ENCODE measurements around the gene SNAPC2. TPM values are rescaled to one million over a fixed set of nuclear protein-coding genes. Genes with fewer than 3 reads are reported as not detected.
"Not testable (repeated sequence)": the region's sequence is repeated elsewhere in the genome, so short reads cannot be mapped to it uniquely, and the experiment has no call there.

The SNAPC2 gene
- polyA plus RNA-seq, 4 donors = 14.5 to 24.6 (median 16.6) TPM

- peak; percentile 88 to 94 (median 93) for DNase-seq (ENCODE audit: low read depth in 4 of 4, low spot score in 3 of 4)
These were observed 572 bp downstream of the SNAPC2 start for GRCh38 chr19:7920519-7921301.

- DNase-seq (ENCODE audit: low read depth in 4 of 4, low spot score in 3 of 4) = no peak
These were observed 1.3 kb downstream of the SNAPC2 start for GRCh38 chr19:7921302-7921966.

DNA sequence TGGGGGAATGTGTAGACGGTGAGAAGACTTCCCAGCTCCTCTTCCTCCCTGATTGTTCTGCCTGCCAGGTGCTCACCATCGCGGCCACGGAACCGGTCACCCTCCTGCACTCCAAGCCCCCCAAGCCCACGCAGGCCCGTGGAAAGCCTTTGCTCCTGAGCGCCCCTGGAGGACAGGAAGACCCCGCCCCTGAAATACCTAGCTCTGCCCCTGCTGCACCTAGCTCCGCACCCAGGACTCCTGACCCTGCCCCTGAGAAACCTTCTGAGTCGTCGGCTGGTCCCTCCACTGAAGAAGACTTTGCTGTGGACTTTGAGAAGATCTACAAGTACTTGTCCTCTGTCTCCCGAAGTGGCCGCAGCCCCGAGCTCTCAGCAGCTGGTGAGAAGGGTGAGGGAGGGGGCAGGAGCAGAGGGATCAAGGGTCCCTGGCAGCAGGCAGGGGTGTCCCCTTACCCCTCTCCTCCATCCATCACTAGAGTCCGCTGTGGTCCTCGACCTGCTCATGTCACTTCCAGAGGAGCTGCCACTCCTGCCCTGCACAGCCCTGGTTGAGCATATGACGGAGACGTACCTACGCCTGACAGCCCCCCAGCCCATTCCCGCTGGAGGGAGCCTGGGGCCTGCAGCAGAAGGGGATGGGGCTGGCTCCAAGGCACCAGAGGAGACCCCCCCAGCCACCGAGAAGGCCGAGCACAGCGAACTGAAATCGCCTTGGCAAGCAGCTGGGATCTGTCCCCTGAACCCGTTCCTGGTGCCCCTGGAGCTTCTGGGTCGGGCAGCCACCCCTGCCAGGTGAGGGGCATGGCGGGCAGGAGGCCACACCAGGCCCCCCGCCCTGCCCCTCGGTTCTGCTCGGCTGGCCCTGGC is 2.1 kb downstream of the SNAPC2 start:
- no peak for DNase-seq (ENCODE audit: low read depth in 4 of 4, low spot score in 3 of 4)

DNA sequence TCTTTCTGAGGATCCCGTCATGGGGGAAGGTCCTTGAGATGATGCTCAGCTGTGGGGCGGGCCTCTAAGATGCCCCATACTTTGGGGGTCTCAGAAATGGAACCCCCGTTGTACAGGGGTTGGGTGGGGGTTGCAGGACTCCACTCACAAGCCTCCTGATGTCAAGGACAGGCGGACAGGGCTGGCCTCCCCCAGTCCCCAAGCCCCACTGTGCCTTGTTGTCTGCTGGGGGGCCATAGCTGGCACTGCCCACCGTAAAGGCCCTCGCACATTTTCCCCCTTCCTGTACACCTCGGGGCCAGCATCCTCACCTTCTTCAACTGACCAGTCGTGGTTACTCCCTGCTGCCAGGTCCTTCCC is 2.7 kb downstream of the SNAPC2 start:
- no peak for DNase-seq (ENCODE audit: low read depth in 4 of 4, low spot score in 3 of 4)

GRCh38 chr19:7923295-7924191 is 3.4 kb downstream of the SNAPC2 start:
- no peak for DNase-seq (ENCODE audit: low read depth in 4 of 4, low spot score in 3 of 4)

DNA sequence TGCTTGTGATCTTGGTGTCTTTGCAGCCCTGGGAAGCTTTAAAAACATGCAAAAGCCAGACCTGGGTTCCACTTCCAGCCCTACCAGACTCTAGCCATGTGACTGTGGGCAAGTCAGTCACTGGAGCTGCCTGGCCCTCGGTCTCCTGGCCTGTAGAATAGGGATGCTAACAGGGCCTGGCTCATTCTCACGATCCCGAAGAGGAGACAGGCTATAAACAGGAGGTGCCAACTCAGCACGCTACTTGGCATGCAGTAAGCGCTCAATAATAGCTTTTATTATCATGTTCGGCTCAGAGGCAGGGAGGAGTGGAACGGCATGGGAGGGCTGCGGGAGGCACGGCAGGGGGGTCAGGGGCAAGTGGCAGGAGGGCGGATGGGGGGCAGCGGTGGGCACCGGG is 4.1 kb downstream of the SNAPC2 start:
- no peak for DNase-seq (ENCODE audit: low read depth in 4 of 4, low spot score in 3 of 4)

DNA sequence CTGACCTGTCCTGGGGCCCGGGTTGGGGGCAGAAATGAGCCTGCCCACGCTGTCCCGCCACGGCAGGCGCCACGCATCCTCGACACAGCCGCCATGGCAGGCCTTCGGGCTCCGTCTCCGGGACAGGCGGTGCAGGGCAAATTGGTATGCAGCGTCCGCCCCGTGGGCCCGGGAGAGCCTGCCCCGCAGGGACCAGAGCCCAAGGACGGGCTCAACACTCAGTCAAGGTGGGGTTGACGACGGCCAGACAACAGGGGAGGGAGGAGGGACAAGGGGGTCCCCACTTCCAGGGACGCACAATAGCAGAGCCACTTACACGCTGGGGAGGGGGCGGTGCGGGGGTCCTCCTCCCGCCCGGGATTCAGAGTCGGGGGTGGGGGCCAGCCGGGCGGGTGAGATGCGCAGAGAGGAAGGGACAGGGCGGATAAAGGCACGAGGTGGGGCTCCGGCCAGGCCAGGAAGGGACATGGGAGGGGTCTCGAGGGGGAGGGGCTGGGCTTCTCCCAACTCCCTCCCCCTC is 4.6 kb downstream of the SNAPC2 start:
- no peak for DNase-seq (ENCODE audit: low read depth in 4 of 4, low spot score in 3 of 4)

- peak in 3 of 4 donors; percentile 67 to 84 (median 78) for DNase-seq (ENCODE audit: low read depth in 4 of 4, low spot score in 3 of 4)
These were observed 5.2 kb downstream of the SNAPC2 start for GRCh38 chr19:7925171-7925851.

DNA sequence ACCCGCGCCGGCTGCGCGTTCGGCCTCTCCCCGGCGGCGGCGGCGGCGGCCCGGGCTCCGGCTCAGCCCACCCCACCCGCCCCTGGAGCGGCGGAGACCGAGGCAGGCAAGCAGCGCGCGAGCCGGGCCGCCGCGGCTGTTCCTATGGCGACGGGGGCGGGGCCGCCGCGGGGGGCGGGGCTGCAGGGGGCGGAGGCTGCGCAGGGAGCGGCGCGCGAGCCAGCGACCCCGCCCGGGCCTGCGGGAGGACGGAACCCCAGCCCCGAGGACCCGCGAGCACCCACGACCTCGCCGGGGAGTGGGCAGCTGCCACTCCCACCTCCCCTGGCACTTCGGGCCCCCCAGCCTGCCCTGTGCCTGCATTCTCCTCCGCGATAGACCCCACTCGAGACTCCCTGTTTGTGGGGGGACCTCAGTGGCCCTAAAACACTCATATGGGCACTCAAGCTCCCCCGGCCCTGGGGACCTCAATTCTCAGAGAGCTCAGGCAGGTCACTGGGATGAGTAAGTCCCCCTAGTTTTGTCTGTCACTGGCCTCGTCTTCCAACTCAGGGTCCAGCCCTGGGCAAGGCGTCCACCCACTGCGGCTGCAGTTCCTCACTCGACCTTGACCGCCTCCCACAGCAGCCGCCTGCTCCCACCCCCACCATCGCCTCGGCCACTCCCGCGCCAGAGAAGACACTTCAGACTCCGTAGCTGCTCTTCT is 6.0 kb downstream of the SNAPC2 start, which contains the start of gene CTXN1:
Gene CTXN1, minus strand, starts transcription at position 115 of the 706 bp plus-strand sequence. CDS start 597 bp downstream, outside the sequence.
- DNase-seq (ENCODE audit: low read depth in 4 of 4, low spot score in 3 of 4) = no peak

DNA sequence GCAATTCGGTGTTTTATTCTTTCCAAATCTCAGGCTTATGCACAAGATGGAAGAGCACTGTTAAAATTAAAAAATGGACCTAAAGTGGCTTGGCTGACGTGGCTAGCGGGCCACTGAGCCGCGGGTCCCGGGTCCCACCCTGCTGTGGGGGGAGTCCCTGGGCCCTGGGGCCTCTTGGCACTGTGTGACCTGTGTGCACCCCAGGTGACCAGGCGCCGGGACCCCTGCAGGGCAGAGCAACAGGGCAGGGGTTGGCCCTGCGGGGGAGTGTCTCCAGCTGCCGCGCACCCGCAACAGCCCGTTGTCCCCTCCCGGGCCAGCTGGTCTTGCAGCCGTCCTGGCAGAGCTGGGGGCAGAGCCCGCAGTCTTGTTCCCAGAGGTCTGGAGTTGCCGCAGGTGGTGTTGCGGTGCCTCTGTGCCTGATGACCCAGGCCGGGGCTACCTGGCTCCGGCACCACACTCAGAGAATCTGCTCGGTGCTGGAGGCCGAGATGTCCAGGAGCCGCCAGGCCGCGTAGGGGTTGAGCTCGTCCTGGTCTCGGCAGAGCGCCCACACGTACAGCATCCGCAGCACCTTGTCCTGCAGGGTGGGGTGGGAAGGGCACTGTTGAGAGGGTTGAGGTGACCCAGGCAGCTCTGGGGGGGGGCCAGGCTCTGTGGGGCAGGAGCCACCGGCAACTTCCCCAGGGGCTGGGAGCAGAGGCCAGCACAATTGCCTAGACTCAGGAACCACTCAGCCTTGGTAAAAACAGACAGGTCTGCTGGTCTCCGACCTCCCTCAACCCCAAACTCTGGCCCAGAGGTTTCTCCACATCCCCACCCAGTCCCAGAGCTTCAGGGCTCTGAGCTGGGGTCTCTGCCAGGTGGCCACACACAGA is 6.8 kb downstream of the SNAPC2 start:
- DNase-seq (ENCODE audit: low read depth in 4 of 4, low spot score in 3 of 4) = no peak

GRCh38 chr19:7927605-7928333 is 7.6 kb downstream of the SNAPC2 start:
- DNase-seq (ENCODE audit: low read depth in 4 of 4, low spot score in 3 of 4) = no peak

GRCh38 chr19:7928334-7928706 is 8.2 kb downstream of the SNAPC2 start:
- DNase-seq (ENCODE audit: low read depth in 4 of 4, low spot score in 3 of 4) = no peak

DNA sequence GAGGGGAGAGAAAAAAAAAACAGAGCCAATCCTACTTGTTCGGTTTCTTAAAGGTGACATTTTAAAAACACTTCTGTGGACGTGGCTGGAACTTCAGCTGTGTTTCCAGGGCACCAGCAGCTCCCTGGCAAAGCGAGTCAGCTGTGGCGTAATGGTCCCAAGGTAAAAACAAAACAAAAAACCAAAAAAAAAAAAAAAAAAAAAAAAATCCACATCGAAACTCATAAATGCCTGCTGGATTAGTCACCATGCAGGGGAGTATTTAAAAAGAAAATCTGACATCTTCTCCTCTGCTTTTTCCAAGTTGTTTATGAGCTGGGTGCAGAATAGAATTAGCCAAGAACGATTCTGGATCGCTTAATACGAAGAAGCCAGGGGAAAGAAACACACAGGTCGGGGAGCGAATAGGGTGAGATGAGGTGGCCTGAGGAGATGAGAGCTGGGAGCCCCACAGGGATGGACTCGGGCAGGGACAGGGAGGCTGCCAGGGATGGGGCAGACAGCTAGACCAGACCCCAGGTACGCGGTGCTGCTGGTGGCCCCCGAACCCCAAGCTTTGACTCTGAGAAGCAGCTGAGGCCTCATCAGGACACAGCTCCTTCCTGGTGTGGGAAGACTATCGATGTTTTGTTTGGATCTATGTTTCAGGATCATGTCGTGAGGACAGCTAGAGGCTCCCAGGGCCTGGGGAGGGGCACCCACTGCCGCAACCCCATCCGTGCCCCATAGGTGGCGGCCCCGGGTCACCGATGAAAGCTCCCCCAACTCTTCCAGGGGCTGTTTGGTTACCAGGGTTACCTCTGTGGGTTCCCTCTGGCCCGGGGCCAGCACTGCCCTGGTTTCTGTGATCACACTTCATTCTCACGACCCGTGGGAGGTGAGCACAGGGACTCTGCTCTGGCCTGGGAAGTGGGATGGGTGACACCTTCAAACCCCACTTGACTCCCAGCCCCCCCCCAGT is 8.9 kb downstream of the SNAPC2 start:
- DNase-seq (ENCODE audit: low read depth in 4 of 4, low spot score in 3 of 4) = no peak

- DNase-seq (ENCODE audit: low read depth in 4 of 4, low spot score in 3 of 4) = not testable (repeated sequence)
These were observed 9.9 kb downstream of the SNAPC2 start for GRCh38 chr19:7930030-7930429.

DNA sequence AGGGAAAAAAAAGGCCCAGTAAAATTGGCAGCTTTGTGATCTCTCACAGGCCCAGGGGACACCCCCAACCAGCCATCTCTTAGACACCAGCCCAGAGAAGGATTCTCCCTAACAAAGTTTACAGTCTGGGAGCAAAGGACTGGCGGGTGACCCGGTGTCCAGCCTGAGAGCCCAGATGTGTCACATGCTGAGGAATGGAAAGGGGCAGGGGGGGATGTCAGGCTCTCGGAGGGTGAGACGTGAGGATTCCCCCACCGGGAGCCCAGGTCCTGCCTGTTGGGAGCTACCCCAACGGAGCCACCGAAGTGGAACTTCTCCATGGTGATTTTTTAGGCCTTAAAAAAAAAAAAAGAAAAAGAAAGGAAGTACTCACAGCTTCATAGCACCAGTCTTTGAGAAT is 10.6 kb downstream of the SNAPC2 start:
- DNase-seq (ENCODE audit: low read depth in 4 of 4, low spot score in 3 of 4) = no peak

All from right renal pelvis (tissue), 4 donors.